ENCODE data around the gene ZNRD2. TPM values are rescaled to one million over a fixed set of nuclear protein-coding genes. Genes with fewer than 3 reads are reported as not detected.

Gene ZNRD2
- total RNA-seq, 1 experiment from 2014 or later, result 45.8 TPM

- Histone ChIP-seq H3K56ac (ENCODE audit: insufficient read length, low read depth, low read length) (no peak overlapping the region), H4K91ac (ENCODE audit: insufficient read length, low read depth, low read length) (no peak overlapping the region), H3K14ac (ENCODE audit: insufficient read depth, low read length) (no peak overlapping the region), H3K4me2 (ENCODE audit: insufficient read depth, insufficient read length, low read length) (no peak overlapping the region), H3K4me1 (ENCODE audit: insufficient read depth, low read length) (no peaks in the 10 kb centered on the region), H3K23ac (ENCODE audit: insufficient read length, low read depth, low read length) (no peak overlapping the region), H3K9me3 (ENCODE audit: control insufficient read depth, low read depth, low read length) (no peaks in the 10 kb centered on the region), H3K79me1 (ENCODE audit: insufficient read depth, low read depth, low read length, poor library complexity, severe bottlenecking) (peaks cover 2% of the 10 kb centered on the region), H3T11ph (ENCODE audit: low read length) (no peak overlapping the region), H2BK120ac (ENCODE audit: low read depth, low read length, poor library complexity, severe bottlenecking) (no peak overlapping the region), H3K4ac (ENCODE audit: low read depth, low read length) (no peak overlapping the region), H2BK5ac (ENCODE audit: insufficient read length, low read length) (no peak overlapping the region), H3K23me2 (ENCODE audit: insufficient read length, low read depth, low read length, poor library complexity, severe bottlenecking) (peaks cover 14% of the 10 kb centered on the region), H4K8ac (replicated peaks; ENCODE audit: insufficient read length, low read depth, low read length) (no peak overlapping the region), H2BK20ac (ENCODE audit: low read depth, low read length, poor library complexity, severe bottlenecking) (no peak overlapping the region), H4K20me1 (ENCODE audit: control insufficient read depth, insufficient read depth, insufficient read length) (no peaks in the 10 kb centered on the region), H3K27ac (ENCODE audit: insufficient read length, low read depth, low read length) (no peak overlapping the region), H3K27me3 (ENCODE audit: insufficient read depth, low read length) (no peaks in the 10 kb centered on the region; the same call in 1 of the 2 replicates), H3K9ac (ENCODE audit: extremely low read depth, insufficient read length, low read length) (no peak overlapping the region), H3K79me2 (ENCODE audit: insufficient read depth, low read length) (no peaks in the 10 kb centered on the region; the same call in 1 of the 2 replicates), H2BK15ac (ENCODE audit: low read depth, low read length) (no peak overlapping the region), H2AK5ac (ENCODE audit: insufficient read length, low read length) (no peak overlapping the region), H4K5ac (ENCODE audit: insufficient read length, low read depth, low read length) (no peak overlapping the region), H2BK12ac (ENCODE audit: insufficient read length, low read depth, low read length) (no peak overlapping the region), H2AFZ (ENCODE audit: low read length) (no peak overlapping the region), H3K18ac (ENCODE audit: insufficient read length, low read depth, low read length) (no peak overlapping the region)
- WGBS (ENCODE audit: extremely low coverage, insufficient read length, low lambda C conversion rate), result no CpG with 5 or more reads among the region's 7 CpGs
- TF ChIP-seq CTCF (conservative IDR thresholded peaks at IDR 0.05), result no peak
- no peak for DNase-seq
- Mint-ChIP-seq H3K27ac (no peak overlapping the region), H3K9me3 (no peaks in the 10 kb centered on the region; a peak in 1 of 5 replicates), H3K4me1 (peaks cover 17 to 27% of the 10 kb centered on the region in 2 experiments), H3K27me3 (ENCODE audit: low read depth) (peaks cover 7% of the 10 kb centered on the region), H3K36me3 (ENCODE audit: insufficient read depth in 1 of 3, low read depth in 3 of 3) (peaks cover 3 to 8% (median 5%) of the 10 kb centered on the region in 3 experiments; a peak in 5 of 7 replicates), H3K4me3 (no peak overlapping the region)
These were observed 4.4 kb upstream of the ZNRD2 start for GRCh38 chr11:65565624-65566453.

All from H9 (cell line).